ENCODE results near the gene SFMBT2. TPM values are rescaled to one million over a fixed set of nuclear protein-coding genes. Genes with fewer than 3 reads are reported as not detected.

The SFMBT2 gene
- total and polyA plus RNA-seq, 2 of the 4 experiments (the other 2 are of a cell fraction): 0.70 to 1.3 TPM

- Histone ChIP-seq H3K9ac (ENCODE audit: low read depth, low read length) (no peak overlapping the region), H3K79me1 (ENCODE audit: low read depth in 1 of 2, low read length in 2 of 2) (no peaks in the 10 kb centered on the region), H2BK120ac (ENCODE audit: low read depth, low read length) (no peak overlapping the region), H3K23ac (ENCODE audit: low read depth, low read length) (no peak overlapping the region), H2AK5ac (ENCODE audit: low read depth, low read length) (no peak overlapping the region), H3K9me1 (ENCODE audit: insufficient read depth, low read length) (no peaks in the 10 kb centered on the region), H3K4ac (ENCODE audit: low read depth, low read length) (no peak overlapping the region), H2AK9ac (replicated peaks; ENCODE audit: low read depth, low read length, poor library complexity) (no peak overlapping the region), H3K56ac (ENCODE audit: extremely low read depth, insufficient read depth, low read length) (no peak overlapping the region), H2BK20ac (ENCODE audit: low read depth, low read length) (no peak overlapping the region), H3K4me1 (ENCODE audit: control insufficient read depth, insufficient read depth, low read length) (no peaks in the 10 kb centered on the region), H4K20me1 (ENCODE audit: insufficient read depth, low read length) (no peaks in the 10 kb centered on the region), H2BK15ac (ENCODE audit: low read depth, low read length) (no peak overlapping the region), H3K9me3 (ENCODE audit: control insufficient read depth, insufficient read depth, low read length) (no peaks in the 10 kb centered on the region), H3K36me3 (ENCODE audit: control insufficient read depth, insufficient read depth, low read length) (no peaks in the 10 kb centered on the region), H3K27ac (ENCODE audit: insufficient read depth, low read length) (no peak overlapping the region), H2AFZ (replicated peaks; ENCODE audit: low read length, poor library complexity) (no peak overlapping the region), H4K5ac (ENCODE audit: low read depth, low read length) (no peak overlapping the region), H3K4me3 (ENCODE audit: insufficient read depth, low read depth, low read length) (no peak overlapping the region), H3K4me2 (ENCODE audit: low read depth, low read length) (no peak overlapping the region), H4K8ac (ENCODE audit: low read depth in 2 of 2, low read length in 2 of 2) (no peak overlapping the region), H4K91ac (ENCODE audit: insufficient read depth, low read depth, low read length) (no peak overlapping the region), H3K14ac (replicated peaks; ENCODE audit: low read depth, low read length) (no peak overlapping the region), H3K27me3 (ENCODE audit: control insufficient read depth, insufficient read depth, low read length) (no peaks in the 10 kb centered on the region), H3K18ac (ENCODE audit: low read depth, low read length) (no peak overlapping the region), H2BK5ac (ENCODE audit: low read depth, low read length, poor library complexity, severe bottlenecking) (no peak overlapping the region)
- ChIA-PET POLR2A (ENCODE audit: unreplicated experiment) (no interaction called here), CTCF (no interaction called here)
- in situ Hi-C loops (cut with MboI; ENCODE audit: low sequenced_read_pairs) (no loop called here), dilution Hi-C loops (cut with HindIII; ENCODE audit: low sequenced_read_pairs, unreplicated experiment) (no loop called here), intact Hi-C loops (cut with micrococcal nuclease) (no loop called here)
- BruUV-seq (replicated peaks): no TSS peak
- no peak for TF ChIP-seq POLR2A (IDR thresholded peaks at IDR 0.05; ENCODE audit: low read depth, low read length)
- TF ChIP-seq RCOR1 (IDR thresholded peaks at IDR 0.05; ENCODE audit: insufficient replicate concordance, low read length): no peak
- TF ChIP-seq NFE2L2 (IDR thresholded peaks at IDR 0.05; ENCODE audit: low read depth, low read length): no peak
- no peak for TF ChIP-seq CHD1 (IDR thresholded peaks at IDR 0.05; ENCODE audit: low read depth, low read length)
- no peak for TF ChIP-seq RFX5 (IDR thresholded peaks at IDR 0.05; ENCODE audit: low read depth, low read length)
- TF ChIP-seq CEBPB (IDR thresholded peaks at IDR 0.05; ENCODE audit: low read depth, low read length): no peak
- no peak for TF ChIP-seq CTCF (conservative IDR thresholded peaks at IDR 0.05; ENCODE audit: low read depth, low read length)
- no peak for TF ChIP-seq MAZ (IDR thresholded peaks at IDR 0.05; ENCODE audit: borderline replicate concordance, low read depth, low read length)
- TF ChIP-seq SMC3 (IDR thresholded peaks at IDR 0.05; ENCODE audit: low read depth, low read length): no peak
- TF ChIP-seq USF2 (IDR thresholded peaks at IDR 0.05; ENCODE audit: low read depth, low read length): no peak
- no peak for TF ChIP-seq MAFK (IDR thresholded peaks at IDR 0.05; ENCODE audit: low read depth, low read length)
- no peak for TF ChIP-seq RAD21 (IDR thresholded peaks at IDR 0.05; ENCODE audit: low read length)
- TF ChIP-seq, protein P1, sequence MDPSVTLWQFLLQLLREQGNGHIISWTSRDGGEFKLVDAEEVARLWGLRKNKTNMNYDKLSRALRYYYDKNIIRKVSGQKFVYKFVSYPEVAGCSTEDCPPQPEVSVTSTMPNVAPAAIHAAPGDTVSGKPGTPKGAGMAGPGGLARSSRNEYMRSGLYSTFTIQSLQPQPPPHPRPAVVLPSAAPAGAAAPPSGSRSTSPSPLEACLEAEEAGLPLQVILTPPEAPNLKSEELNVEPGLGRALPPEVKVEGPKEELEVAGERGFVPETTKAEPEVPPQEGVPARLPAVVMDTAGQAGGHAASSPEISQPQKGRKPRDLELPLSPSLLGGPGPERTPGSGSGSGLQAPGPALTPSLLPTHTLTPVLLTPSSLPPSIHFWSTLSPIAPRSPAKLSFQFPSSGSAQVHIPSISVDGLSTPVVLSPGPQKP (IDR thresholded peaks at IDR 0.05; ENCODE audit: borderline replicate concordance, low read depth, low read length): no peak
- TF ChIP-seq FOS (IDR thresholded peaks at IDR 0.05; ENCODE audit: low read depth, low read length): no peak
- no peak for TF ChIP-seq BHLHE40 (IDR thresholded peaks at IDR 0.05; ENCODE audit: low read depth, low read length)
- WGBS, 2 experiments (ENCODE audit: extremely low coverage in 2 of 2, insufficient read length in 1 of 2): 71% methylated on average over 1 of the region's 4 CpGs; no CpG with 5 or more reads in 1 of the 2 experiments
- DNase-seq (no peak), ATAC-seq (ENCODE audit: low read depth) (no peak)
These were observed 177.4 kb downstream of the SFMBT2 start for GRCh38 chr10:7233259-7233991.

All from IMR-90 (cell line).